Keratinocyte (primary cell): Measurements from ENCODE around the gene PLCD1. TPM values are rescaled to one million over a fixed set of nuclear protein-coding genes. Genes with fewer than 3 reads are reported as not detected.

Source experiments
- DNase-seq: peaks from one replicate; pipeline ENCODE4 v3.0.0-alpha.2; 2011; ENCODE audit warnings: low read depth, missing footprints, low spot score
- FAIRE-seq: peaks from 2 replicates; lab custom pipeline; 2011; peaks lifted over from hg19 to GRCh38; lab: Jason Lieb, UNC
- H2AFZ ChIP-seq: 2 replicates; pipeline ENCODE4 v1.6.0; 2012; ENCODE audit warnings: low read length, control low read depth, inconsistent platforms; ENCODE audit not compliant: control insufficient read depth
- H3K27ac ChIP-seq: 2 replicates; pipeline ENCODE4 v1.5.1; 2011; ENCODE audit warnings: low read length; ENCODE audit not compliant: control insufficient read depth, insufficient read depth
- H3K27me3 ChIP-seq: 3 replicates; pipeline ENCODE4 v1.6.0; 2011; ENCODE audit warnings: low read length; ENCODE audit not compliant: control insufficient read depth, insufficient read depth; ENCODE audit errors: extremely low read depth
- H3K36me3 ChIP-seq, 2 experiments: 2 replicates in 1 of 2; 3 replicates in 1 of 2; pipeline ENCODE4 v1.5.1; 2011; ENCODE audit warnings: low read length in 2 of 2, mild to moderate bottlenecking in 1 of 2; ENCODE audit not compliant: control insufficient read depth in 2 of 2, insufficient read depth in 2 of 2; ENCODE audit errors: extremely low read depth in 1 of 2
- H3K4me1 ChIP-seq: 3 replicates; pipeline ENCODE4 v1.5.1; 2011; ENCODE audit warnings: low read length; ENCODE audit not compliant: control insufficient read depth, insufficient read depth; ENCODE audit errors: extremely low read depth
- H3K4me2 ChIP-seq: 3 replicates; pipeline ENCODE4 v1.6.0; 2011; ENCODE audit warnings: low read depth, low read length; ENCODE audit not compliant: control insufficient read depth, insufficient read depth; ENCODE audit errors: extremely low read depth
- H3K4me3 ChIP-seq, 3 experiments: fragments of 200-600 bp in 1 of 3; sonication (generic) in 1 of 3; 2 replicates in 2 of 3; 3 replicates in 1 of 3; pipeline ENCODE4 v1.5.1; 2011 to 2016; ENCODE audit warnings: low read length in 3 of 3, mild to moderate bottlenecking in 3 of 3, control low read depth in 2 of 3, inconsistent platforms in 1 of 3, low read depth in 1 of 3, mixed read lengths in 1 of 3, mixed run types in 1 of 3, moderate library complexity in 1 of 3; ENCODE audit not compliant: control insufficient read depth in 2 of 3, insufficient read depth in 2 of 3; ENCODE audit errors: extremely low read depth in 1 of 3
- H3K79me2 ChIP-seq: 2 replicates; pipeline ENCODE4 v1.6.0; 2012; ENCODE audit warnings: low read length; ENCODE audit not compliant: control insufficient read depth, insufficient read depth
- H3K9ac ChIP-seq: 3 replicates; pipeline ENCODE4 v1.6.0; 2011; ENCODE audit warnings: low read length; ENCODE audit not compliant: control insufficient read depth, insufficient read depth; ENCODE audit errors: extremely low read depth
- H3K9me1 ChIP-seq: 3 replicates; pipeline ENCODE4 v1.6.0; 2011; ENCODE audit warnings: low read length; ENCODE audit not compliant: control insufficient read depth, insufficient read depth; ENCODE audit errors: extremely low read depth
- H3K9me3 ChIP-seq: 2 replicates; pipeline ENCODE4 v1.5.1; 2012; ENCODE audit warnings: low read depth, low read length; ENCODE audit not compliant: control insufficient read depth
- H4K20me1 ChIP-seq: 3 replicates; pipeline ENCODE4 v1.6.0; 2011; ENCODE audit warnings: low read length; ENCODE audit not compliant: control insufficient read depth, insufficient read depth; ENCODE audit errors: extremely low read depth
- CTCF ChIP-seq, 3 experiments: IDR thresholded peaks in 1 of 3; conservative IDR thresholded peaks in 1 of 3; optimal IDR thresholded peaks in 1 of 3; 2 replicates in 2 of 3; 3 replicates in 1 of 3; pipeline versions ENCODE3 to v1.5.1; 2011; ENCODE audit warnings: low read length in 3 of 3, mild to moderate bottlenecking in 3 of 3, moderate library complexity in 2 of 3, control low read depth in 1 of 3, inconsistent platforms in 1 of 3; ENCODE audit not compliant: insufficient read depth in 2 of 3; ENCODE audit errors: extremely low read depth in 1 of 3
- EZH2 ChIP-seq: IDR thresholded peaks from one replicate; pipeline ENCODE4 v1.6.1; 2012; ENCODE audit warnings: inconsistent platforms, mild to moderate bottlenecking, low read length, moderate library complexity
- dilution Hi-C: fragments of 300-500 bp; cut with MboI; formaldehyde crosslinking; loops from one replicate; pipeline ENCODE4 v1.7.0; 2020; ENCODE audit warnings: low sequenced_read_pairs; ENCODE audit not compliant: extremely low pct_ligation_motif_present
- polyA plus RNA-seq, 5 experiments: library from polyadenylated mRNA; depleted of rRNA in 3 of 5; stranded (reverse) in 3 of 5; stranded (forward) in 1 of 5; unstranded in 1 of 5; fragments of >200 nt; gene quantifications; 1 replicate in 1 of 5; 2 replicates in 3 of 5; 3 replicates in 1 of 5; pipeline versions ENCODE4 v1.2.1 to v1.2.3, GENCODE V29; 2011 to 2012; ENCODE audit warnings: missing spikeins in 2 of 5, low read depth in 1 of 5, low replicate concordance in 1 of 5

PLCD1 gene
- polyA plus RNA-seq, 1 donor (not counting 4 experiments of a cell fraction or from before 2014, with no cell fraction given) = 26.0 TPM

GRCh38 chr3:38019658-38020341 lies 9.6 kb downstream of the PLCD1 start:
- TF ChIP-seq CTCF (optimal IDR thresholded peaks at IDR 0.05 in 1 of 3, IDR thresholded peaks at IDR 0.05 in 1 of 3, conservative IDR thresholded peaks at IDR 0.05 in 1 of 3; ENCODE audit: extremely low read depth in 1 of 3, insufficient read depth in 2 of 3, low read length in 3 of 3) = no peak
- no peak for TF ChIP-seq EZH2
- Histone ChIP-seq H3K9me1 (no peaks in the 10 kb centered on the region), H3K36me3 (peaks cover 13 to 27% of the 10 kb centered on the region in 2 experiments), H3K27me3 (no peaks in the 10 kb centered on the region), H3K9ac (no peak overlapping the region), H3K79me2 (peaks cover 2% of the 10 kb centered on the region), H3K9me3 (peaks cover 4% of the 10 kb centered on the region), H3K4me3 (no peak overlapping the region), H2AFZ (no peak overlapping the region), H3K4me2 (no peak overlapping the region), H4K20me1 (no peaks in the 10 kb centered on the region), H3K4me1 (peaks cover 4% of the 10 kb centered on the region), H3K27ac (no peak overlapping the region)
- DNase-seq (no peak), FAIRE-seq (no peak)
- dilution Hi-C loops = no loop called here

GRCh38 chr3:38018296-38019266 lies 10.9 kb downstream of the PLCD1 start:
- no peak for DNase-seq
- Histone ChIP-seq H3K4me1 (no peaks in the 10 kb centered on the region), H3K27ac (no peak overlapping the region), H3K36me3 (peaks cover 13 to 27% of the 10 kb centered on the region in 2 experiments), H3K9ac (no peak overlapping the region), H3K4me3 (no peak overlapping the region), H3K27me3 (no peaks in the 10 kb centered on the region), H4K20me1 (no peaks in the 10 kb centered on the region), H3K9me1 (no peaks in the 10 kb centered on the region), H3K4me2 (no peak overlapping the region), H2AFZ (no peak overlapping the region), H3K9me3 (peaks cover 4% of the 10 kb centered on the region), H3K79me2 (no peaks in the 10 kb centered on the region)
- dilution Hi-C loops = no loop called here
- no peak for FAIRE-seq
- TF ChIP-seq EZH2 (no peak), CTCF (optimal IDR thresholded peaks at IDR 0.05 in 1 of 3, IDR thresholded peaks at IDR 0.05 in 1 of 3, conservative IDR thresholded peaks at IDR 0.05 in 1 of 3; ENCODE audit: extremely low read depth in 1 of 3, insufficient read depth in 2 of 3, low read length in 3 of 3) (no peak)
